HepG2 (cell line): ENCODE results near the gene CPXM1. TPM values are rescaled to one million over a fixed set of nuclear protein-coding genes. Genes with fewer than 3 reads are reported as not detected.

Experiments used
- ATAC-seq: fragments of 200-7000 bp; cut with Tn5 transposase; 3 replicates; pipeline ENCODE4 v1.9.1; 2020; ENCODE audit warnings: mild to moderate bottlenecking, moderate library complexity
- BruUV-seq: library from RNA; stranded (reverse); fragments of 400-500 nt; replicated peaks from 2 replicates; lab custom pipeline; 2021; lab: Mats Ljungman, UMichigan
- CTCF ChIA-PET: fragments of 300-600 bp; formaldehyde crosslinking; extraction: SDS; loops from one replicate; lab custom pipeline; 2021; ENCODE audit warnings: low total read pairs, inconsistent platforms, low intra/inter-chr PET ratio; lab: Yijun Ruan, JAX
- POLR2A ChIA-PET: fragments of 350-600 bp; sonication (Branson Sonifier 250); formaldehyde crosslinking; loops from one replicate; lab custom pipeline; 2020; ENCODE audit warnings: antibody characterized with exemption, inconsistent platforms; lab: Yijun Ruan, JAX
- DNase-seq: peaks from one replicate; pipeline ENCODE4 v3.0.0-alpha.2; 2015; ENCODE audit warnings: low spot score
- FAIRE-seq: peaks from 3 replicates; lab custom pipeline; 2011; peaks lifted over from hg19 to GRCh38; lab: Jason Lieb, UNC
- H2AFZ ChIP-seq: one replicate; pipeline ENCODE4 v1.6.1; 2011; ENCODE audit warnings: low read length, inconsistent platforms
- H3K27ac ChIP-seq: fragments of 300-600 bp; 3 replicates; pipeline ENCODE4 v1.8.0; 2011; ENCODE audit warnings: mixed run types, mild to moderate bottlenecking, mixed read lengths, low read length, inconsistent platforms; ENCODE audit not compliant: insufficient read depth; ENCODE audit errors: extremely low read length
- H3K27me3 ChIP-seq, 2 experiments: fragments of 200-600 bp in 1 of 2; 2 replicates in 1 of 2; 3 replicates in 1 of 2; pipeline versions ENCODE4 v1.6.0 to v1.8.0; 2011; ENCODE audit warnings: low read length in 2 of 2, mild to moderate bottlenecking in 2 of 2, moderate library complexity in 2 of 2, inconsistent platforms in 1 of 2; ENCODE audit not compliant: insufficient read depth in 2 of 2, control insufficient read depth in 1 of 2
- H3K36me3 ChIP-seq, 2 experiments: fragments of 200-600 bp in 1 of 2; replicated peaks in 1 of 2; 2 replicates in 1 of 2; 3 replicates in 1 of 2; pipeline versions ENCODE4 v1.5.1 to v1.8.0; 2011; ENCODE audit warnings: low read length in 2 of 2, inconsistent platforms in 1 of 2; ENCODE audit not compliant: insufficient read depth in 2 of 2, control insufficient read depth in 1 of 2
- H3K4me1 ChIP-seq: 2 replicates; pipeline ENCODE4 v1.5.1; 2012; ENCODE audit warnings: low read length, inconsistent platforms; ENCODE audit not compliant: insufficient read depth
- H3K4me2 ChIP-seq: 2 replicates; pipeline ENCODE4 v1.6.0; 2011; ENCODE audit warnings: low read depth, low read length, inconsistent platforms
- H3K4me3 ChIP-seq, 3 experiments: fragments of 200-600 bp in 1 of 3; sonication (generic), shearing (Covaris generic) in 1 of 3; replicated peaks in 1 of 3; 2 replicates each; pipeline ENCODE4 v1.5.1; 2011 to 2016; ENCODE audit warnings: low read length in 3 of 3, inconsistent platforms in 2 of 3, low read depth in 2 of 3, mild to moderate bottlenecking in 2 of 3, control low read depth in 1 of 3, mixed read lengths in 1 of 3; ENCODE audit not compliant: insufficient read depth in 1 of 3
- H3K79me2 ChIP-seq: one replicate; pipeline ENCODE4 v1.6.1; 2011; ENCODE audit warnings: low read length, inconsistent platforms; ENCODE audit not compliant: insufficient read depth
- H3K9ac ChIP-seq: 2 replicates; pipeline ENCODE4 v1.6.0; 2011; ENCODE audit warnings: mild to moderate bottlenecking, low read depth, low read length, inconsistent platforms; ENCODE audit not compliant: insufficient read depth
- H3K9me3 ChIP-seq: 2 replicates; pipeline ENCODE4 v1.5.1; 2012; ENCODE audit warnings: mild to moderate bottlenecking, low read length
- H4K20me1 ChIP-seq: 2 replicates; pipeline ENCODE4 v1.6.0; 2011; ENCODE audit warnings: inconsistent platforms, mild to moderate bottlenecking, low read length, moderate library complexity; ENCODE audit not compliant: insufficient read depth
- DPF2 ChIP-seq: sonication (generic); formaldehyde crosslinking; IDR thresholded peaks from 2 replicates; pipeline ENCODE4 v1.4.0; 2020; ENCODE audit warnings: mild to moderate bottlenecking, low read depth, missing genetic modification reagents, borderline replicate concordance
- NFRKB ChIP-seq: fragments of 450-650 bp; IDR thresholded peaks from 2 replicates; pipeline ENCODE4 v1.6.1; 2017
- NR0B2 ChIP-seq: sonication (generic); formaldehyde crosslinking; IDR thresholded peaks from 2 replicates; pipeline ENCODE4 v1.4.0; 2020; ENCODE audit warnings: mild to moderate bottlenecking, missing genetic modification reagents
- RARG ChIP-seq: sonication (generic); formaldehyde crosslinking; IDR thresholded peaks from 2 replicates; pipeline ENCODE4 v1.4.0; 2020; ENCODE audit warnings: low read depth, mild to moderate bottlenecking, missing genetic modification reagents
- ZNF572 ChIP-seq: sonication (generic); formaldehyde crosslinking; IDR thresholded peaks from 2 replicates; pipeline ENCODE4 v1.5.1; 2020; ENCODE audit warnings: mild to moderate bottlenecking, missing genetic modification reagents
- ZNF747 ChIP-seq: sonication (generic); formaldehyde crosslinking; IDR thresholded peaks from 2 replicates; pipeline ENCODE4 v1.8.1; 2023; ENCODE audit warnings: missing genetic modification reagents, mild to moderate bottlenecking, borderline replicate concordance
- ZNF878 ChIP-seq: sonication (generic); formaldehyde crosslinking; IDR thresholded peaks from 2 replicates; pipeline ENCODE4 v1.8.1; 2023; ENCODE audit warnings: mild to moderate bottlenecking, missing genetic modification reagents, moderate library complexity
- ZZZ3 ChIP-seq: sonication (generic); formaldehyde crosslinking; IDR thresholded peaks from 2 replicates; pipeline ENCODE4 v1.4.0; 2020; ENCODE audit warnings: missing genetic modification reagents, mild to moderate bottlenecking, borderline replicate concordance
- WGBS: methylation state at CpG from one replicate; pipeline ENCODE4 v1.1.6; 2017; ENCODE audit warnings: low lambda C conversion rate; 5-methylcytosine and 5-hydroxymethylcytosine counted together
- in situ Hi-C: cut with HindIII; loops from 2 replicates; pipeline ENCODE4 v1.10.0; 2017; ENCODE audit warnings: low pct_unique_long_range_greater_than_20kb; ENCODE audit not compliant: extremely low pct_ligation_motif_present
- intact Hi-C: fragments of 100-400 bp; cut with micrococcal nuclease; formaldehyde crosslinking; loops from one replicate; pipeline ENCODE4 v1.10.0; 2022; ENCODE audit not compliant: unreplicated experiment
- polyA plus RNA-seq, 8 experiments: library from polyadenylated mRNA; depleted of rRNA in 3 of 8; stranded (reverse) in 7 of 8; unstranded in 1 of 8; fragments of >200 nt; fragmentation: Illumina TruSeq in 4 of 8; extraction: Trizol in 4 of 8; gene quantifications; 2 replicates each; pipeline versions ENCODE4 v1.2.1 to v1.2.3, GENCODE V29; 2011 to 2016; ENCODE audit warnings: low read depth in 4 of 8, missing spikeins in 1 of 8, mixed read lengths in 1 of 8; ENCODE audit not compliant: insufficient read depth in 1 of 8
- total RNA-seq, 5 experiments: library from RNA; depleted of rRNA; stranded (reverse); fragments of >200 nt; fragmentation: Illumina TruSeq; extraction: Trizol; gene quantifications; 2 replicates each; pipeline ENCODE4 v1.2.3, GENCODE V29; 2016; ENCODE audit warnings: low read depth in 1 of 5
- TF ChIP-seq, protein P1 (sequence below), 2 experiments: sonication (generic) in 1 of 2; formaldehyde crosslinking in 1 of 2; IDR thresholded peaks; 2 replicates each; pipeline versions ENCODE4 v1.4.0 to v1.6.1; 2018 to 2020; ENCODE audit warnings: missing genetic modification reagents in 2 of 2, borderline replicate concordance in 1 of 2, low read depth in 1 of 2, mild to moderate bottlenecking in 1 of 2, missing biosample characterization in 1 of 2
- TF ChIP-seq, protein P2 (sequence below): IDR thresholded peaks from 2 replicates; pipeline ENCODE4 v1.6.1; 2016; ENCODE audit warnings: control low read depth
- TF ChIP-seq, protein P3 (sequence below): sonication (generic); formaldehyde crosslinking; IDR thresholded peaks from 2 replicates; pipeline ENCODE4 v1.4.0; 2020; ENCODE audit warnings: low read depth, mild to moderate bottlenecking, missing genetic modification reagents
- TF ChIP-seq, protein P4 (sequence below): sonication (generic); formaldehyde crosslinking; conservative IDR thresholded peaks from 2 replicates; pipeline ENCODE4 v1.4.0; 2020; ENCODE audit warnings: mild to moderate bottlenecking, missing genetic modification reagents, moderate library complexity
- TF ChIP-seq, protein P5 (sequence below): sonication (generic); formaldehyde crosslinking; IDR thresholded peaks from 2 replicates; pipeline ENCODE4 v1.8.1; 2023; ENCODE audit warnings: missing genetic modification reagents, inconsistent platforms, borderline replicate concordance

The CPXM1 gene
- total and polyA plus RNA-seq, 2 of the 13 experiments (the other 11 are each of a cell fraction or from before 2014, with no cell fraction given): 0.07 TPM; not detected in 1

- 38% methylated on average over 8 of the region's 10 CpGs for WGBS
- no peak for DNase-seq
- ChIA-PET POLR2A (no interaction called here), CTCF (no interaction called here)
- Histone ChIP-seq H3K79me2 (no peaks in the 10 kb centered on the region), H2AFZ (no peak overlapping the region), H3K27ac (no peak overlapping the region), H3K9ac (no peak overlapping the region), H3K4me3 (no peak overlapping the region), H4K20me1 (0 out of 2 replicates have a peak, but pooled peaks cover 3% of the 10 kb centered on the region), H3K9me3 (no peaks in the 10 kb centered on the region), H3K36me3 (no peaks in the 10 kb centered on the region), H3K4me1 (peaks cover 42% of the 10 kb centered on the region), H3K27me3 (peaks cover 14 to 74% of the 10 kb centered on the region in 2 experiments), H3K4me2 (no peak overlapping the region)
- ATAC-seq: no peak
- in situ Hi-C loops (no loop called here), intact Hi-C loops (no loop called here)
- BruUV-seq: no TSS peak
- FAIRE-seq: no peak
- TF ChIP-seq, protein P1, sequence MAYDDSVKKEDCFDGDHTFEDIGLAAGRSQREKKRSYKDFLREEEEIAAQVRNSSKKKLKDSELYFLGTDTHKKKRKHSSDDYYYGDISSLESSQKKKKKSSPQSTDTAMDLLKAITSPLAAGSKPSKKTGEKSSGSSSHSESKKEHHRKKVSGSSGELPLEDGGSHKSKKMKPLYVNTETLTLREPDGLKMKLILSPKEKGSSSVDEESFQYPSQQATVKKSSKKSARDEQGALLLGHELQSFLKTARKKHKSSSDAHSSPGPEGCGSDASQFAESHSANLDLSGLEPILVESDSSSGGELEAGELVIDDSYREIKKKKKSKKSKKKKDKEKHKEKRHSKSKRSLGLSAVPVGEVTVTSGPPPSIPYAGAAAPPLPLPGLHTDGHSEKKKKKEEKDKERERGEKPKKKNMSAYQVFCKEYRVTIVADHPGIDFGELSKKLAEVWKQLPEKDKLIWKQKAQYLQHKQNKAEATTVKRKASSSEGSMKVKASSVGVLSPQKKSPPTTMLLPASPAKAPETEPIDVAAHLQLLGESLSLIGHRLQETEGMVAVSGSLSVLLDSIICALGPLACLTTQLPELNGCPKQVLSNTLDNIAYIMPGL (CRISPR knock-in tag; IDR thresholded peaks at IDR 0.05; ENCODE audit: borderline replicate concordance in 1 of 2, low read depth in 1 of 2): no peak
- TF ChIP-seq ZNF878 (CRISPR knock-in tag) (no peak), NR0B2 (CRISPR knock-in tag) (no peak), ZNF747 (CRISPR knock-in tag) (no peak), NFRKB (no peak), ZNF572 (CRISPR knock-in tag) (no peak), RARG (no peak), DPF2 (no peak), ZZZ3 (no peak)
- TF ChIP-seq, protein P2, sequence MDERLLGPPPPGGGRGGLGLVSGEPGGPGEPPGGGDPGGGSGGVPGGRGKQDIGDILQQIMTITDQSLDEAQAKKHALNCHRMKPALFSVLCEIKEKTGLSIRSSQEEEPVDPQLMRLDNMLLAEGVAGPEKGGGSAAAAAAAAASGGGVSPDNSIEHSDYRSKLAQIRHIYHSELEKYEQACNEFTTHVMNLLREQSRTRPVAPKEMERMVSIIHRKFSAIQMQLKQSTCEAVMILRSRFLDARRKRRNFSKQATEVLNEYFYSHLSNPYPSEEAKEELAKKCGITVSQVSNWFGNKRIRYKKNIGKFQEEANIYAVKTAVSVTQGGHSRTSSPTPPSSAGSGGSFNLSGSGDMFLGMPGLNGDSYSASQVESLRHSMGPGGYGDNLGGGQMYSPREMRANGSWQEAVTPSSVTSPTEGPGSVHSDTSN: no peak
- TF ChIP-seq, protein P3, sequence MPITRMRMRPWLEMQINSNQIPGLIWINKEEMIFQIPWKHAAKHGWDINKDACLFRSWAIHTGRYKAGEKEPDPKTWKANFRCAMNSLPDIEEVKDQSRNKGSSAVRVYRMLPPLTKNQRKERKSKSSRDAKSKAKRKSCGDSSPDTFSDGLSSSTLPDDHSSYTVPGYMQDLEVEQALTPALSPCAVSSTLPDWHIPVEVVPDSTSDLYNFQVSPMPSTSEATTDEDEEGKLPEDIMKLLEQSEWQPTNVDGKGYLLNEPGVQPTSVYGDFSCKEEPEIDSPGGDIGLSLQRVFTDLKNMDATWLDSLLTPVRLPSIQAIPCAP: no peak
- TF ChIP-seq, protein P4, sequence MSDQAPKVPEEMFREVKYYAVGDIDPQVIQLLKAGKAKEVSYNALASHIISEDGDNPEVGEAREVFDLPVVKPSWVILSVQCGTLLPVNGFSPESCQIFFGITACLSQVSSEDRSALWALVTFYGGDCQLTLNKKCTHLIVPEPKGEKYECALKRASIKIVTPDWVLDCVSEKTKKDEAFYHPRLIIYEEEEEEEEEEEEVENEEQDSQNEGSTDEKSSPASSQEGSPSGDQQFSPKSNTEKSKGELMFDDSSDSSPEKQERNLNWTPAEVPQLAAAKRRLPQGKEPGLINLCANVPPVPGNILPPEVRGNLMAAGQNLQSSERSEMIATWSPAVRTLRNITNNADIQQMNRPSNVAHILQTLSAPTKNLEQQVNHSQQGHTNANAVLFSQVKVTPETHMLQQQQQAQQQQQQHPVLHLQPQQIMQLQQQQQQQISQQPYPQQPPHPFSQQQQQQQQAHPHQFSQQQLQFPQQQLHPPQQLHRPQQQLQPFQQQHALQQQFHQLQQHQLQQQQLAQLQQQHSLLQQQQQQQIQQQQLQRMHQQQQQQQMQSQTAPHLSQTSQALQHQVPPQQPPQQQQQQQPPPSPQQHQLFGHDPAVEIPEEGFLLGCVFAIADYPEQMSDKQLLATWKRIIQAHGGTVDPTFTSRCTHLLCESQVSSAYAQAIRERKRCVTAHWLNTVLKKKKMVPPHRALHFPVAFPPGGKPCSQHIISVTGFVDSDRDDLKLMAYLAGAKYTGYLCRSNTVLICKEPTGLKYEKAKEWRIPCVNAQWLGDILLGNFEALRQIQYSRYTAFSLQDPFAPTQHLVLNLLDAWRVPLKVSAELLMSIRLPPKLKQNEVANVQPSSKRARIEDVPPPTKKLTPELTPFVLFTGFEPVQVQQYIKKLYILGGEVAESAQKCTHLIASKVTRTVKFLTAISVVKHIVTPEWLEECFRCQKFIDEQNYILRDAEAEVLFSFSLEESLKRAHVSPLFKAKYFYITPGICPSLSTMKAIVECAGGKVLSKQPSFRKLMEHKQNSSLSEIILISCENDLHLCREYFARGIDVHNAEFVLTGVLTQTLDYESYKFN (CRISPR knock-in tag): no peak
- TF ChIP-seq, protein P5, sequence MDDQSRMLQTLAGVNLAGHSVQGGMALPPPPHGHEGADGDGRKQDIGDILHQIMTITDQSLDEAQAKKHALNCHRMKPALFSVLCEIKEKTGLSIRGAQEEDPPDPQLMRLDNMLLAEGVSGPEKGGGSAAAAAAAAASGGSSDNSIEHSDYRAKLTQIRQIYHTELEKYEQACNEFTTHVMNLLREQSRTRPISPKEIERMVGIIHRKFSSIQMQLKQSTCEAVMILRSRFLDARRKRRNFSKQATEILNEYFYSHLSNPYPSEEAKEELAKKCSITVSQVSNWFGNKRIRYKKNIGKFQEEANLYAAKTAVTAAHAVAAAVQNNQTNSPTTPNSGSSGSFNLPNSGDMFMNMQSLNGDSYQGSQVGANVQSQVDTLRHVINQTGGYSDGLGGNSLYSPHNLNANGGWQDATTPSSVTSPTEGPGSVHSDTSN (CRISPR knock-in tag): no peak
Measured at GRCh38 chr20:2748551-2749342, 51.7 kb downstream of the CPXM1 start.
